Panc1 (cell line): ENCODE data around the gene KIF2A.
"Not testable (repeated sequence)": the region's sequence is repeated elsewhere in the genome, so short reads cannot be mapped to it uniquely, and the experiment has no call there.

Experiments
- POLR2AphosphoS5 ChIP-seq: IDR thresholded peaks from 2 replicates; pipeline ENCODE4 v1.6.1; 2012; ENCODE audit warnings: mild to moderate bottlenecking, low read depth, low read length, moderate library complexity
- TCF7L2 ChIP-seq: IDR thresholded peaks from 2 replicates; pipeline ENCODE4 v1.6.1; 2011; ENCODE audit warnings: mild to moderate bottlenecking, low read depth, low read length, inconsistent platforms
- TF ChIP-seq, protein P1 (sequence below), 2 experiments: IDR thresholded peaks; 2 replicates each; pipeline ENCODE4 v1.6.1; 2011 to 2012; ENCODE audit warnings: low read depth in 2 of 2, control low read depth in 1 of 2, low read length in 1 of 2, mild to moderate bottlenecking in 1 of 2, moderate library complexity in 1 of 2; ENCODE audit not compliant: insufficient read depth in 1 of 2
- TF ChIP-seq, protein P2 (sequence below): fragments of 450-650 bp; IDR thresholded peaks from 2 replicates; pipeline ENCODE4 v1.5.1; 2017; ENCODE audit warnings: mild to moderate bottlenecking

DNA sequence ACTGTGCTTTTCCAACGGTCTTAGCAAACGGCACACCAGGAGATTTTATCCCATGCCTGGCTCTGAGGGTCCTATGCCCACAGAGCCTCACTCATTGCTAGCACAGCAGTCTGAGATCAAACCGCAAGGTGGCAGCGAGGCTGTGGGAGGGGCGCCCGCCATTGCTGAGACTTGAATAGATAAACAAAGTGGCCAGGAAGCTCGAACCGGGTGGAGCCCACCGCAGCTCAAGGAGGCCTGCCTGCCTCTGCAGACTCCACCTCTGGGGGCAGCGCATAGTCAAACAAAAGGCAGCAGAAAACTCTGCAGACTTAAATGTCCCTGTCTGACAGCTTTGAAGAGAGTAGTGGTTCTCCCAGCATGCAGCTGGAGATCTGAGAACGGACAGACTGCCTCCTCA, 14.2 kb upstream of the KIF2A start:
- not testable (repeated sequence) for TF ChIP-seq POLR2AphosphoS5, TCF7L2
- TF ChIP-seq, protein P1, sequence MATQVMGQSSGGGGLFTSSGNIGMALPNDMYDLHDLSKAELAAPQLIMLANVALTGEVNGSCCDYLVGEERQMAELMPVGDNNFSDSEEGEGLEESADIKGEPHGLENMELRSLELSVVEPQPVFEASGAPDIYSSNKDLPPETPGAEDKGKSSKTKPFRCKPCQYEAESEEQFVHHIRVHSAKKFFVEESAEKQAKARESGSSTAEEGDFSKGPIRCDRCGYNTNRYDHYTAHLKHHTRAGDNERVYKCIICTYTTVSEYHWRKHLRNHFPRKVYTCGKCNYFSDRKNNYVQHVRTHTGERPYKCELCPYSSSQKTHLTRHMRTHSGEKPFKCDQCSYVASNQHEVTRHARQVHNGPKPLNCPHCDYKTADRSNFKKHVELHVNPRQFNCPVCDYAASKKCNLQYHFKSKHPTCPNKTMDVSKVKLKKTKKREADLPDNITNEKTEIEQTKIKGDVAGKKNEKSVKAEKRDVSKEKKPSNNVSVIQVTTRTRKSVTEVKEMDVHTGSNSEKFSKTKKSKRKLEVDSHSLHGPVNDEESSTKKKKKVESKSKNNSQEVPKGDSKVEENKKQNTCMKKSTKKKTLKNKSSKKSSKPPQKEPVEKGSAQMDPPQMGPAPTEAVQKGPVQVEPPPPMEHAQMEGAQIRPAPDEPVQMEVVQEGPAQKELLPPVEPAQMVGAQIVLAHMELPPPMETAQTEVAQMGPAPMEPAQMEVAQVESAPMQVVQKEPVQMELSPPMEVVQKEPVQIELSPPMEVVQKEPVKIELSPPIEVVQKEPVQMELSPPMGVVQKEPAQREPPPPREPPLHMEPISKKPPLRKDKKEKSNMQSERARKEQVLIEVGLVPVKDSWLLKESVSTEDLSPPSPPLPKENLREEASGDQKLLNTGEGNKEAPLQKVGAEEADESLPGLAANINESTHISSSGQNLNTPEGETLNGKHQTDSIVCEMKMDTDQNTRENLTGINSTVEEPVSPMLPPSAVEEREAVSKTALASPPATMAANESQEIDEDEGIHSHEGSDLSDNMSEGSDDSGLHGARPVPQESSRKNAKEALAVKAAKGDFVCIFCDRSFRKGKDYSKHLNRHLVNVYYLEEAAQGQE (IDR thresholded peaks at IDR 0.05; ENCODE audit: insufficient read depth in 1 of 2, low read depth in 2 of 2, low read length in 1 of 2), result not testable (repeated sequence)
- TF ChIP-seq, protein P2, sequence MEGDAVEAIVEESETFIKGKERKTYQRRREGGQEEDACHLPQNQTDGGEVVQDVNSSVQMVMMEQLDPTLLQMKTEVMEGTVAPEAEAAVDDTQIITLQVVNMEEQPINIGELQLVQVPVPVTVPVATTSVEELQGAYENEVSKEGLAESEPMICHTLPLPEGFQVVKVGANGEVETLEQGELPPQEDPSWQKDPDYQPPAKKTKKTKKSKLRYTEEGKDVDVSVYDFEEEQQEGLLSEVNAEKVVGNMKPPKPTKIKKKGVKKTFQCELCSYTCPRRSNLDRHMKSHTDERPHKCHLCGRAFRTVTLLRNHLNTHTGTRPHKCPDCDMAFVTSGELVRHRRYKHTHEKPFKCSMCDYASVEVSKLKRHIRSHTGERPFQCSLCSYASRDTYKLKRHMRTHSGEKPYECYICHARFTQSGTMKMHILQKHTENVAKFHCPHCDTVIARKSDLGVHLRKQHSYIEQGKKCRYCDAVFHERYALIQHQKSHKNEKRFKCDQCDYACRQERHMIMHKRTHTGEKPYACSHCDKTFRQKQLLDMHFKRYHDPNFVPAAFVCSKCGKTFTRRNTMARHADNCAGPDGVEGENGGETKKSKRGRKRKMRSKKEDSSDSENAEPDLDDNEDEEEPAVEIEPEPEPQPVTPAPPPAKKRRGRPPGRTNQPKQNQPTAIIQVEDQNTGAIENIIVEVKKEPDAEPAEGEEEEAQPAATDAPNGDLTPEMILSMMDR, result peak; percentile 4; the same call in 1 of the 2 replicates
